Neuronal stem cell (in vitro differentiated cells): Measurements from ENCODE around the gene ART1.

ENCODE experiments used
- DNase-seq: peaks from one replicate; pipeline ENCODE4 v3.0.0-alpha.2; 2013; ENCODE audit warnings: low spot score
- H2AFZ ChIP-seq: one replicate; pipeline ENCODE4 v1.6.1; 2013; ENCODE audit warnings: mild to moderate bottlenecking, low read length, inconsistent platforms
- H2AK5ac ChIP-seq: 2 replicates; pipeline ENCODE4 v1.6.1; 2013; ENCODE audit warnings: low read depth, mild to moderate bottlenecking, inconsistent platforms, low read length, moderate library complexity, mixed read lengths
- H2BK120ac ChIP-seq: 2 replicates; pipeline ENCODE4 v1.6.1; 2013; ENCODE audit warnings: low read depth, mild to moderate bottlenecking, inconsistent platforms, low read length, moderate library complexity, mixed read lengths
- H2BK12ac ChIP-seq: one replicate; pipeline ENCODE4 v1.6.1; 2013; ENCODE audit warnings: low read length, inconsistent platforms
- H2BK15ac ChIP-seq: 2 replicates; pipeline ENCODE4 v1.6.1; 2013; ENCODE audit warnings: mild to moderate bottlenecking, low read length, inconsistent platforms, mixed read lengths
- H2BK5ac ChIP-seq: one replicate; pipeline ENCODE4 v1.6.1; 2013; ENCODE audit warnings: inconsistent platforms, mild to moderate bottlenecking, low read length, moderate library complexity
- H3K14ac ChIP-seq: one replicate; pipeline ENCODE4 v1.6.1; 2013; ENCODE audit warnings: low read length, inconsistent platforms
- H3K18ac ChIP-seq: 2 replicates; pipeline ENCODE4 v1.6.1; 2013; ENCODE audit warnings: low read length, inconsistent platforms
- H3K23ac ChIP-seq: 2 replicates; pipeline ENCODE4 v1.6.1; 2013; ENCODE audit warnings: low read depth, mild to moderate bottlenecking, mixed read lengths, low read length, inconsistent platforms; ENCODE audit not compliant: poor library complexity
- H3K27ac ChIP-seq: replicated peaks from 3 replicates; pipeline ENCODE4 v1.5.1; 2013; ENCODE audit warnings: low read length, inconsistent platforms
- H3K27me3 ChIP-seq, 3 experiments: 2 replicates each; pipeline ENCODE4 v1.6.1; 2013; ENCODE audit warnings: low read length in 3 of 3, mild to moderate bottlenecking in 2 of 3, inconsistent platforms in 1 of 3, low read depth in 1 of 3, mixed read lengths in 1 of 3, moderate library complexity in 1 of 3; ENCODE audit not compliant: control insufficient read depth in 3 of 3, insufficient read depth in 3 of 3
- H3K36me3 ChIP-seq, 2 donors: replicated peaks in 1 of 2; 2 replicates each; pipeline ENCODE4 v1.6.1; 2013; ENCODE audit warnings: low read length in 2 of 2; ENCODE audit not compliant: control insufficient read depth in 2 of 2, insufficient read depth in 2 of 2
- H3K4ac ChIP-seq: 2 replicates; pipeline ENCODE4 v1.6.1; 2013; ENCODE audit warnings: inconsistent platforms, mild to moderate bottlenecking, low read length, moderate library complexity
- H3K4me1 ChIP-seq, 2 donors: 1 replicate in 1 of 2; 2 replicates in 1 of 2; pipeline ENCODE4 v1.6.1; 2013; ENCODE audit warnings: low read length in 2 of 2, low read depth in 1 of 2; ENCODE audit not compliant: control insufficient read depth in 2 of 2, insufficient read depth in 1 of 2
- H3K4me2 ChIP-seq: one replicate; pipeline ENCODE4 v1.6.1; 2013; ENCODE audit warnings: mild to moderate bottlenecking, low read length, inconsistent platforms; ENCODE audit not compliant: insufficient read depth, poor library complexity, severe bottlenecking
- H3K4me3 ChIP-seq, 2 donors: 2 replicates each; pipeline ENCODE4 v1.5.1; 2013; ENCODE audit warnings: low read length in 2 of 2, mild to moderate bottlenecking in 2 of 2, inconsistent platforms in 1 of 2, moderate library complexity in 1 of 2
- H3K79me1 ChIP-seq: one replicate; pipeline ENCODE4 v1.6.1; 2013; ENCODE audit warnings: low read depth, mild to moderate bottlenecking, inconsistent platforms, low read length, moderate library complexity
- H3K9ac ChIP-seq: one replicate; pipeline ENCODE4 v1.6.1; 2013; ENCODE audit warnings: mild to moderate bottlenecking, low read depth, low read length, inconsistent platforms; ENCODE audit not compliant: poor library complexity
- H3K9me3 ChIP-seq, 2 donors: replicated peaks in 1 of 2; 2 replicates each; pipeline versions ENCODE3 to v1.6.1; 2013; ENCODE audit warnings: low read length in 2 of 2, mild to moderate bottlenecking in 2 of 2, inconsistent platforms in 1 of 2, low read depth in 1 of 2, mixed read lengths in 1 of 2, moderate library complexity in 1 of 2; ENCODE audit not compliant: control insufficient read depth in 2 of 2, insufficient read depth in 1 of 2
- H4K8ac ChIP-seq: one replicate; pipeline ENCODE4 v1.6.1; 2013; ENCODE audit warnings: low read depth, mild to moderate bottlenecking, inconsistent platforms, low read length, moderate library complexity
- H4K91ac ChIP-seq: one replicate; pipeline ENCODE4 v1.6.1; 2013; ENCODE audit warnings: low read length, low read depth, mild to moderate bottlenecking, inconsistent platforms; ENCODE audit not compliant: poor library complexity
- WGBS, 2 donors: extraction: QIAGEN DNeasy Blood & Tissue Kit; methylation state at CpG; one replicate each; pipeline ENCODE4 v1.1.7; 2013; ENCODE audit warnings: missing lambda C conversion rate in 2 of 2, mixed read lengths in 1 of 2; ENCODE audit not compliant: insufficient read length in 2 of 2, insufficient replicate concordance in 1 of 2; ENCODE audit errors: extremely low coverage in 2 of 2; 5-methylcytosine and 5-hydroxymethylcytosine counted together

Gene ART1

DNA sequence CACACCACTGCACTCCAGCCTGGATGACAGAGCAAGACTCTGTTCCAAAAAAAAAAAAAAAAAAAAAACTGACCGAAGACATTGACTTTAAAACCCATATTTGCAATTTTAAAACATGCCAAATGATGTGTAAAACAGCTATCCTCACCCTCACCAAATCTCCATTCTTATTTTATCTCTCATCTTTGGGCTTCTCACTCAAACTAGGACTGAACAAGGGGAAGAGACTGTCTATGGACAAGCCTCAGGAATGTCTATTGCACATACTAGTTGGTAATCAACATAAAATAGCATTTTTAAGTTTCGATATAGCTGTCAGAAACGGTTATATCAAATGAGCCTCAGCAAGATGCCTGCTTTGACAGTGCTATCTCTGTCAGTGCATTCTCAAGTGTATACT, 34.1 kb downstream of the ART1 start:
- H2BK12ac ChIP-seq, result no peak overlapping the region
- no CpG with 5 or more reads among the region's 3 CpGs for WGBS, 2 donors
- H2BK5ac ChIP-seq, result no peak overlapping the region
- H3K23ac ChIP-seq, result no peak overlapping the region
- H2BK120ac ChIP-seq, result no peak overlapping the region
- H3K79me1 ChIP-seq, result no peaks in the 10 kb centered on the region
- no peak overlapping the region for H3K4ac ChIP-seq
- H3K9ac ChIP-seq, result no peak overlapping the region
- no peak overlapping the region for H4K91ac ChIP-seq
- no peak overlapping the region for H2AFZ ChIP-seq
- no peaks in the 10 kb centered on the region for H3K9me3 ChIP-seq
- H4K8ac ChIP-seq, result no peak overlapping the region
- no peak overlapping the region for H3K14ac ChIP-seq
- no peak overlapping the region for H3K4me3 ChIP-seq
- H3K4me1 ChIP-seq, result no peaks in the 10 kb centered on the region
- no peaks in the 10 kb centered on the region for H3K27me3 ChIP-seq
- DNase-seq, result no peak
- no peak overlapping the region for H2AK5ac ChIP-seq
- peaks cover 55 to 98% of the 10 kb centered on the region in 2 donors for H3K36me3 ChIP-seq
- no peak overlapping the region for H2BK15ac ChIP-seq
- no peak overlapping the region for H3K27ac ChIP-seq
- H3K4me2 ChIP-seq, result no peak overlapping the region
- no peak overlapping the region for H3K18ac ChIP-seq

DNA sequence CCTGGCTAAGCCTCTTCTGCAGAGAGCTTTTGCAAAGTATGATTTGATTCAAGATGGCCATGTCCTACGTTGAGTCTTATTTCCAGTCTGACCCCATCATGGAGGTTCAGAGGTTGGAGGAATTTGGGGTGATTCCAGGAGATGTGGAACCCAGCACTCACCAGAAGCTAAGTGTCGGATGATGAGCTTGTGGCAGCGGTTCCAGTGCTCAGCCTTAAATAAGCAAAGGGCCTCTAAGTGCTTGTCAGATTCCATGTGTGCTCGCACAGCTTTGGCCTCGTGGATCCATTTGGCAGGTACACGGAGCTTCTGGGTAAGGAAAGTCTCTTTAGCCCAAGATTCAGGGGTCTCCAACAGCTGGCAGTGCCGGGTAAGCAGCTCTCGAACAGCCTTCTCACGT, 38.1 kb downstream of the ART1 start:
- Histone ChIP-seq H3K9ac (no peak overlapping the region), H2BK15ac (no peak overlapping the region), H2AK5ac (no peak overlapping the region), H4K8ac (no peak overlapping the region), H2BK5ac (no peak overlapping the region), H3K4me3 (no peak overlapping the region), H3K23ac (no peak overlapping the region), H3K9me3 (no peaks in the 10 kb centered on the region), H3K4ac (no peak overlapping the region), H3K36me3 (peaks cover 44 to 98% of the 10 kb centered on the region in 2 donors), H2BK120ac (no peak overlapping the region), H2BK12ac (no peak overlapping the region), H3K18ac (no peak overlapping the region), H4K91ac (no peak overlapping the region), H3K27me3 (no peaks in the 10 kb centered on the region), H3K79me1 (no peaks in the 10 kb centered on the region), H3K4me1 (no peaks in the 10 kb centered on the region), H2AFZ (no peak overlapping the region), H3K14ac (no peak overlapping the region), H3K27ac (no peak overlapping the region), H3K4me2 (no peak overlapping the region)
- no CpG with 5 or more reads among the region's 9 CpGs for WGBS, 2 donors
- no peak for DNase-seq

DNA sequence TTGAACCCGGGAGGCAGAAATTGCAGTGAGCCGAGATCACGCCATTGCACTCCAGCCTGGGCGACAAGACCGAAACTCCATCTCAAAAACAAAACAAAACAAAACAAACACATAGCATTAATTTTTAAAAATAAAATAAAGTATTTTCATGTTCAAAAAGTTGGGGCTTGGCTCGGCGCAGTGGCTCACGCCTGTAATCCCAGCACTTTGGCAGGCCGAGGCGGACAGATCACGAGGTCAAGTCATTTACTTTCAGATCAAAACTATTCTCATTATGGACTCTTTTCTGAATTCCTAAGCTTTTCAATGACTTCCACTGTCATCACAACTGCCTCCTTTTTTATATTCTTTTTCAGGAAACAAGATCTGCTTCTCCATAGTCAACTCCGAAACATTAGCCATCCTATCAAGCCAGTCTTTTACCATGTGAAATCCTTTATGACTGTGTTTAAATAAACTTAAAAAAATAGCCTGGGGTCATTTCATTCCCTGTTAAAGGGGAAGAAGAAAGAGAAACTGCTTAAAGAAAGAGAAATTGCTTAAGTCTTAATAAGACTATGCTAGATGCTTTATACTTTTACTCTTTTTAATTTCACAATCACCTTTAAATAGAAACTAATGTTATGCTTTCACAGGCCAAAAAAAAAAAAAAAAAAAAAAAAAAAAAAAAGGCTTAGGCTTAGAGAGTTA, 39.3 kb downstream of the ART1 start:
- Histone ChIP-seq H3K18ac (no peak overlapping the region), H4K91ac (no peak overlapping the region), H3K27ac (no peak overlapping the region), H2AFZ (no peak overlapping the region), H2BK5ac (no peak overlapping the region), H3K4me3 (no peak overlapping the region), H2BK12ac (no peak overlapping the region), H3K27me3 (no peaks in the 10 kb centered on the region), H3K79me1 (no peaks in the 10 kb centered on the region), H4K8ac (no peak overlapping the region), H3K4ac (no peak overlapping the region), H2AK5ac (no peak overlapping the region), H3K4me1 (no peaks in the 10 kb centered on the region), H3K36me3 (peaks cover 41 to 91% of the 10 kb centered on the region in 2 donors), H3K9me3 (no peaks in the 10 kb centered on the region), H3K4me2 (no peak overlapping the region), H3K14ac (no peak overlapping the region), H2BK120ac (no peak overlapping the region), H3K9ac (no peak overlapping the region), H3K23ac (no peak overlapping the region), H2BK15ac (no peak overlapping the region)
- WGBS, 2 donors, result no CpG with 5 or more reads among the region's 12 CpGs
- no peak for DNase-seq

DNA sequence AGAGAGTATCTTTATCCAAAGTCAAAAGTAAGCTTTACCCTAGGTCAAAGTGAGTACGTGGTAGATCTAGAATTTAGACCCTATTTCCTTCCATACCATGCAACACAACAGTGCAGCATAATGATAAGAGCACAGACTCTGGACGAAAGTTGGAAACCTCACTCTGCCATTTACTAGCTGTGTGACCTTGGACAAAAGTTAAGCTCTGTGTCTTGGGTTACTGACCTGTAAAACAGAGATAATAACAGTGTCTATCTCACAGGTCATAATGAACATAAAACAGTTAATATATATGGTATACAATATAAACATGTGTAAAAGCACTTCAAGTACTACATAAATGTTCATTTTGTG, 39.9 kb downstream of the ART1 start:
- no peak overlapping the region for H2BK15ac ChIP-seq

More for the DNA sequence above, 39.9 kb downstream of the ART1 start:
- Histone ChIP-seq H4K91ac (no peak overlapping the region), H2AFZ (no peak overlapping the region), H3K18ac (no peak overlapping the region), H2BK120ac (no peak overlapping the region), H2AK5ac (no peak overlapping the region), H3K9me3 (no peaks in the 10 kb centered on the region), H3K14ac (no peak overlapping the region), H3K4ac (no peak overlapping the region), H2BK12ac (no peak overlapping the region), H3K27ac (no peak overlapping the region), H3K36me3 (peaks cover 37 to 91% of the 10 kb centered on the region in 2 donors), H3K4me1 (no peaks in the 10 kb centered on the region), H2BK5ac (no peak overlapping the region), H4K8ac (no peak overlapping the region), H3K23ac (no peak overlapping the region), H3K79me1 (no peaks in the 10 kb centered on the region), H3K4me2 (no peak overlapping the region), H3K27me3 (no peaks in the 10 kb centered on the region), H3K9ac (no peak overlapping the region), H3K4me3 (no peak overlapping the region)
- WGBS, 2 donors, result no CpG with 5 or more reads among the region's 2 CpGs
- DNase-seq, result no peak
